ENCODE data around the gene BANF2.

The BANF2 gene

GRCh38 chr20:17716331-17716730 is 16.6 kb downstream of the BANF2 start:
- no peaks in the 10 kb centered on the region for H3K9me3 ChIP-seq (ENCODE audit: control insufficient read depth, insufficient read depth, low read length)
- no peak overlapping the region for H3K9ac ChIP-seq (ENCODE audit: low read depth, low read length)
- no peaks in the 10 kb centered on the region for H3K36me3 ChIP-seq (ENCODE audit: insufficient read depth, low read length)
- peaks cover 4% of the 10 kb centered on the region; the same call in 1 of the 2 replicates for H3K4me1 ChIP-seq (ENCODE audit: insufficient read depth, low read length)

- no peaks in the 10 kb centered on the region for H3K36me3 ChIP-seq (ENCODE audit: insufficient read depth, low read length)
- H3K4me1 ChIP-seq (ENCODE audit: insufficient read depth, low read length) = no peaks in the 10 kb centered on the region
- no peak overlapping the region for H3K9ac ChIP-seq (ENCODE audit: low read depth, low read length)
- no peaks in the 10 kb centered on the region for H3K9me3 ChIP-seq (ENCODE audit: control insufficient read depth, insufficient read depth, low read length)
These were observed 21.0 kb downstream of the BANF2 start for GRCh38 chr20:17720755-17721154.

GRCh38 chr20:17721802-17722486 is 22.2 kb downstream of the BANF2 start:
- Histone ChIP-seq H3K9ac (ENCODE audit: low read depth, low read length) (no peak overlapping the region), H3K36me3 (ENCODE audit: insufficient read depth, low read length) (no peaks in the 10 kb centered on the region), H3K4me1 (ENCODE audit: insufficient read depth, low read length) (no peaks in the 10 kb centered on the region), H3K9me3 (ENCODE audit: control insufficient read depth, insufficient read depth, low read length) (no peaks in the 10 kb centered on the region)

GRCh38 chr20:17722493-17723300 is 22.9 kb downstream of the BANF2 start:
- H3K9ac ChIP-seq (ENCODE audit: low read depth, low read length) = no peak overlapping the region
- no peaks in the 10 kb centered on the region for H3K36me3 ChIP-seq (ENCODE audit: insufficient read depth, low read length)
- H3K4me1 ChIP-seq (ENCODE audit: insufficient read depth, low read length) = no peaks in the 10 kb centered on the region
- no peaks in the 10 kb centered on the region for H3K9me3 ChIP-seq (ENCODE audit: control insufficient read depth, insufficient read depth, low read length)

- Histone ChIP-seq H3K4me1 (ENCODE audit: insufficient read depth, low read length) (no peaks in the 10 kb centered on the region), H3K36me3 (ENCODE audit: insufficient read depth, low read length) (no peaks in the 10 kb centered on the region)
These were observed 23.5 kb downstream of the BANF2 start for GRCh38 chr20:17723301-17723691.

GRCh38 chr20:17725094-17725835 is 25.5 kb downstream of the BANF2 start:
- Histone ChIP-seq H3K4me1 (ENCODE audit: insufficient read depth, low read length) (no peaks in the 10 kb centered on the region), H3K36me3 (ENCODE audit: insufficient read depth, low read length) (no peaks in the 10 kb centered on the region), H3K9ac (ENCODE audit: low read depth, low read length) (no peak overlapping the region), H3K9me3 (ENCODE audit: control insufficient read depth, insufficient read depth, low read length) (no peaks in the 10 kb centered on the region)

More at GRCh38 chr20:17723301-17723691, 23.5 kb downstream of the BANF2 start:
- Histone ChIP-seq H3K9ac (ENCODE audit: low read depth, low read length) (no peak overlapping the region), H3K9me3 (ENCODE audit: control insufficient read depth, insufficient read depth, low read length) (no peaks in the 10 kb centered on the region)

GRCh38 chr20:17726902-17727301 is 27.1 kb downstream of the BANF2 start:
- Histone ChIP-seq H3K9me3 (ENCODE audit: control insufficient read depth, insufficient read depth, low read length) (no peaks in the 10 kb centered on the region), H3K9ac (ENCODE audit: low read depth, low read length) (no peak overlapping the region), H3K36me3 (ENCODE audit: insufficient read depth, low read length) (no peaks in the 10 kb centered on the region), H3K4me1 (ENCODE audit: insufficient read depth, low read length) (no peaks in the 10 kb centered on the region)

- no peaks in the 10 kb centered on the region for H3K9me3 ChIP-seq (ENCODE audit: control insufficient read depth, insufficient read depth, low read length)
- H3K36me3 ChIP-seq (ENCODE audit: insufficient read depth, low read length) = no peaks in the 10 kb centered on the region
- H3K4me1 ChIP-seq (ENCODE audit: insufficient read depth, low read length) = no peaks in the 10 kb centered on the region
- H3K9ac ChIP-seq (ENCODE audit: low read depth, low read length) = no peak overlapping the region
These were observed 27.6 kb downstream of the BANF2 start for GRCh38 chr20:17727351-17727750.

- no peaks in the 10 kb centered on the region for H3K4me1 ChIP-seq (ENCODE audit: insufficient read depth, low read length)
- H3K9ac ChIP-seq (ENCODE audit: low read depth, low read length) = no peak overlapping the region
- H3K9me3 ChIP-seq (ENCODE audit: control insufficient read depth, insufficient read depth, low read length) = no peaks in the 10 kb centered on the region
- H3K36me3 ChIP-seq (ENCODE audit: insufficient read depth, low read length) = no peaks in the 10 kb centered on the region
These were observed 28.3 kb downstream of the BANF2 start for GRCh38 chr20:17728074-17728473.

GRCh38 chr20:17730071-17730470 is 30.3 kb downstream of the BANF2 start:
- H3K9ac ChIP-seq (ENCODE audit: low read depth, low read length) = no peak overlapping the region
- H3K4me1 ChIP-seq (ENCODE audit: insufficient read depth, low read length) = peaks cover under 1% of the 10 kb centered on the region; the same call in 1 of the 2 replicates
- no peaks in the 10 kb centered on the region for H3K36me3 ChIP-seq (ENCODE audit: insufficient read depth, low read length)
- H3K9me3 ChIP-seq (ENCODE audit: control insufficient read depth, insufficient read depth, low read length) = no peaks in the 10 kb centered on the region

GRCh38 chr20:17731233-17731632 is 31.5 kb downstream of the BANF2 start:
- H3K4me1 ChIP-seq (ENCODE audit: insufficient read depth, low read length) = peaks cover 6% of the 10 kb centered on the region; the same call in 1 of the 2 replicates
- H3K9ac ChIP-seq (ENCODE audit: low read depth, low read length) = no peak overlapping the region
- no peaks in the 10 kb centered on the region for H3K36me3 ChIP-seq (ENCODE audit: insufficient read depth, low read length)
- H3K9me3 ChIP-seq (ENCODE audit: control insufficient read depth, insufficient read depth, low read length) = no peaks in the 10 kb centered on the region

- Histone ChIP-seq H3K36me3 (ENCODE audit: insufficient read depth, low read length) (no peaks in the 10 kb centered on the region), H3K9ac (ENCODE audit: low read depth, low read length) (no peak overlapping the region), H3K9me3 (ENCODE audit: control insufficient read depth, insufficient read depth, low read length) (0 out of 2 replicates have a peak, but pooled peaks cover 2% of the 10 kb centered on the region), H3K4me1 (ENCODE audit: insufficient read depth, low read length) (peaks cover 6% of the 10 kb centered on the region; the same call in 1 of the 2 replicates)
These were observed 33.2 kb downstream of the BANF2 start for GRCh38 chr20:17732907-17733521.

GRCh38 chr20:17733767-17734304 is 34.1 kb downstream of the BANF2 start:
- Histone ChIP-seq H3K4me1 (ENCODE audit: insufficient read depth, low read length) (peaks cover 6% of the 10 kb centered on the region; the same call in 1 of the 2 replicates), H3K9ac (ENCODE audit: low read depth, low read length) (no peak overlapping the region), H3K9me3 (ENCODE audit: control insufficient read depth, insufficient read depth, low read length) (0 out of 2 replicates have a peak, but pooled peaks cover 2% of the 10 kb centered on the region), H3K36me3 (ENCODE audit: insufficient read depth, low read length) (no peaks in the 10 kb centered on the region)

GRCh38 chr20:17734374-17734773 is 34.6 kb downstream of the BANF2 start:
- 0 out of 2 replicates have a peak, but pooled peaks cover 4% of the 10 kb centered on the region for H3K9me3 ChIP-seq (ENCODE audit: control insufficient read depth, insufficient read depth, low read length)
- H3K36me3 ChIP-seq (ENCODE audit: insufficient read depth, low read length) = no peaks in the 10 kb centered on the region
- H3K9ac ChIP-seq (ENCODE audit: low read depth, low read length) = no peak overlapping the region
- H3K4me1 ChIP-seq (ENCODE audit: insufficient read depth, low read length) = peaks cover 6% of the 10 kb centered on the region; the same call in 1 of the 2 replicates
